NT2/D1 (cell line): ENCODE measurements around the gene ELF2.
"Not testable (repeated sequence)": the region's sequence is repeated elsewhere in the genome, so short reads cannot be mapped to it uniquely, and the experiment has no call there.

Experiments used
- DNase-seq: peaks from one replicate; pipeline ENCODE4 v3.0.0-alpha.2; 2011; ENCODE audit warnings: low read depth, low spot score
- H3K27me3 ChIP-seq: 2 replicates; pipeline ENCODE4 v1.6.0; 2011; ENCODE audit warnings: mild to moderate bottlenecking; ENCODE audit not compliant: insufficient read length, insufficient read depth
- H3K36me3 ChIP-seq: 2 replicates; pipeline ENCODE4 v1.6.1; 2011; ENCODE audit warnings: mild to moderate bottlenecking, low read length, mixed read lengths; ENCODE audit not compliant: insufficient read depth, insufficient read length
- H3K4me1 ChIP-seq: 2 replicates; pipeline ENCODE4 v1.5.1; 2011; ENCODE audit not compliant: insufficient read depth, insufficient read length
- H3K4me3 ChIP-seq: 2 replicates; pipeline ENCODE4 v1.5.1; 2011; ENCODE audit warnings: low read depth; ENCODE audit not compliant: insufficient read length
- H3K9ac ChIP-seq: 2 replicates; pipeline ENCODE4 v1.6.0; 2011; ENCODE audit warnings: low read depth; ENCODE audit not compliant: insufficient read length
- H3K9me3 ChIP-seq: 2 replicates; pipeline ENCODE4 v1.5.1; 2011; ENCODE audit warnings: mild to moderate bottlenecking, low read length; ENCODE audit not compliant: insufficient read depth
- SUZ12 ChIP-seq: IDR thresholded peaks from 2 replicates; pipeline ENCODE4 v1.6.1; 2011; ENCODE audit not compliant: insufficient read length, insufficient read depth; ENCODE audit errors: extremely low read depth
- YY1 ChIP-seq: IDR thresholded peaks from 2 replicates; pipeline ENCODE4 v1.6.1; 2011; ENCODE audit not compliant: insufficient read length, insufficient read depth
- ZNF274 ChIP-seq: IDR thresholded peaks from 2 replicates; pipeline ENCODE4 v1.6.1; 2011; ENCODE audit warnings: mild to moderate bottlenecking, low read depth, low read length

The ELF2 gene

GRCh38 chr4:139011225-139011950, 165.6 kb downstream of the ELF2 start:
- H3K27me3 ChIP-seq = no peaks in the 10 kb centered on the region
- H3K4me3 ChIP-seq = no peak overlapping the region
- H3K9ac ChIP-seq = no peak overlapping the region
- TF ChIP-seq ZNF274 (no peak), YY1 (no peak), SUZ12 (no peak)
- no peak for DNase-seq
- H3K36me3 ChIP-seq = no peaks in the 10 kb centered on the region
- no peaks in the 10 kb centered on the region for H3K4me1 ChIP-seq
- H3K9me3 ChIP-seq = peaks cover 7% of the 10 kb centered on the region

GRCh38 chr4:139009702-139010101, 167.3 kb downstream of the ELF2 start:
- no peaks in the 10 kb centered on the region for H3K36me3 ChIP-seq
- peaks cover 7% of the 10 kb centered on the region for H3K9me3 ChIP-seq
- no peak for DNase-seq
- TF ChIP-seq YY1 (no peak), SUZ12 (no peak), ZNF274 (no peak)
- H3K4me3 ChIP-seq = no peak overlapping the region
- no peaks in the 10 kb centered on the region for H3K4me1 ChIP-seq
- no peak overlapping the region for H3K9ac ChIP-seq
- H3K27me3 ChIP-seq = no peaks in the 10 kb centered on the region

GRCh38 chr4:139008278-139008677, 168.7 kb downstream of the ELF2 start:
- H3K36me3 ChIP-seq, H3K4me1 ChIP-seq, H3K9me3 ChIP-seq: not testable (repeated sequence)

GRCh38 chr4:139007640-139008039, 169.4 kb downstream of the ELF2 start:
- Histone ChIP-seq H3K4me3 (no peak overlapping the region), H3K36me3 (no peaks in the 10 kb centered on the region), H3K9me3 (peaks cover 7% of the 10 kb centered on the region), H3K27me3 (no peaks in the 10 kb centered on the region), H3K4me1 (no peaks in the 10 kb centered on the region), H3K9ac (no peak overlapping the region)
- no peak for DNase-seq
- TF ChIP-seq SUZ12 (no peak), YY1 (no peak), ZNF274 (no peak)

More at GRCh38 chr4:139008278-139008677, 168.7 kb downstream of the ELF2 start:
- not testable (repeated sequence) for H3K27me3 ChIP-seq, H3K4me3 ChIP-seq, H3K9ac ChIP-seq, DNase-seq
